Gastroesophageal sphincter (tissue), 3 donors: Measurements from ENCODE around the gene C20orf202.

Experiments
- CTCF ChIP-seq, 4 experiments: fragments of 200-600 bp in 2 of 4; fragments of 450-650 bp in 2 of 4; sonication (generic) in 1 of 4; IDR thresholded peaks; one replicate each; pipeline ENCODE4 v1.5.1; 2017 to 2019; ENCODE audit warnings: antibody characterized with exemption in 4 of 4, mild to moderate bottlenecking in 2 of 4, moderate library complexity in 2 of 4
- EP300 ChIP-seq: sonication (generic); formaldehyde crosslinking; IDR thresholded peaks from one replicate; pipeline ENCODE4 v1.6.1; 2017; ENCODE audit warnings: antibody characterized with exemption, mild to moderate bottlenecking
- POLR2A ChIP-seq, 2 donors: fragments of 450-650 bp; IDR thresholded peaks; one replicate each; pipeline ENCODE4 v1.6.1; 2017; ENCODE audit warnings: antibody characterized with exemption in 2 of 2, mild to moderate bottlenecking in 2 of 2, moderate library complexity in 1 of 2
- POLR2AphosphoS5 ChIP-seq: sonication (generic); formaldehyde crosslinking; IDR thresholded peaks from one replicate; pipeline ENCODE4 v1.6.1; 2017; ENCODE audit warnings: antibody characterized with exemption

GRCh38 chr20:1215386-1216170 is 12.3 kb downstream of the C20orf202 start:
- TF ChIP-seq CTCF (IDR thresholded peaks at IDR 0.05) (no peak), EP300 (no peak), POLR2AphosphoS5 (no peak), POLR2A (IDR thresholded peaks at IDR 0.05) (no peak)
